Hepatocyte (in vitro differentiated cells): ENCODE data around the gene THY1. TPM values are rescaled to one million over a fixed set of nuclear protein-coding genes. Genes with fewer than 3 reads are reported as not detected.

Experiments
- DNase-seq: peaks from one replicate; pipeline ENCODE4 v3.0.0-alpha.2; 2016; ENCODE audit warnings: low spot score
- H2AFZ ChIP-seq: fragments of 200-600 bp; sonication (generic); 2 replicates; pipeline ENCODE4 v1.6.0; 2016; ENCODE audit warnings: antibody characterized with exemption, mild to moderate bottlenecking
- H3K27ac ChIP-seq: fragments of 200-600 bp; sonication (generic); 2 replicates; pipeline ENCODE4 v1.5.1; 2016; ENCODE audit warnings: mild to moderate bottlenecking
- H3K27me3 ChIP-seq: fragments of 200-600 bp; sonication (generic); 2 replicates; pipeline ENCODE4 v1.6.1; 2016
- H3K36me3 ChIP-seq: fragments of 200-600 bp; sonication (generic); replicated peaks from 2 replicates; pipeline ENCODE4 v1.5.1; 2016; ENCODE audit warnings: low read depth; ENCODE audit not compliant: insufficient read depth
- H3K4me1 ChIP-seq: fragments of 200-600 bp; sonication (generic); 2 replicates; pipeline ENCODE4 v1.5.1; 2016; ENCODE audit warnings: mild to moderate bottlenecking, moderate library complexity; ENCODE audit not compliant: insufficient read depth
- H3K4me2 ChIP-seq: fragments of 200-600 bp; sonication (generic); 2 replicates; pipeline ENCODE4 v1.6.0; 2016
- H3K4me3 ChIP-seq: fragments of 200-600 bp; sonication (generic); 2 replicates; pipeline ENCODE4 v1.5.1; 2016; ENCODE audit warnings: mild to moderate bottlenecking
- H3K79me2 ChIP-seq: fragments of 200-600 bp; sonication (generic); 2 replicates; pipeline ENCODE4 v1.6.0; 2017; ENCODE audit warnings: mild to moderate bottlenecking
- H3K9me2 ChIP-seq: fragments of 200-600 bp; sonication (generic); replicated peaks from 2 replicates; pipeline ENCODE4 v1.6.0; 2017; ENCODE audit warnings: mild to moderate bottlenecking; ENCODE audit not compliant: insufficient read depth
- H3K9me3 ChIP-seq: fragments of 200-600 bp; sonication (generic); 2 replicates; pipeline ENCODE4 v1.5.1; 2016; ENCODE audit warnings: low read depth, mild to moderate bottlenecking
- H4K20me1 ChIP-seq: fragments of 200-600 bp; sonication (generic); 2 replicates; pipeline ENCODE4 v1.6.0; 2016; ENCODE audit warnings: mild to moderate bottlenecking; ENCODE audit not compliant: insufficient read depth, poor library complexity, severe bottlenecking
- EZH2 ChIP-seq: fragments of 200-600 bp; sonication (generic); IDR thresholded peaks from 2 replicates; pipeline ENCODE4 v1.6.1; 2016; ENCODE audit warnings: antibody characterized with exemption, mild to moderate bottlenecking, borderline replicate concordance
- EZH2phosphoT487 ChIP-seq: fragments of 200-600 bp; sonication (generic); IDR thresholded peaks from one replicate; pipeline ENCODE4 v1.6.1; 2018; ENCODE audit warnings: antibody characterized with exemption, mild to moderate bottlenecking, low read depth, moderate library complexity; ENCODE audit not compliant: unreplicated experiment, severe bottlenecking
- WGBS: methylation state at CpG from one replicate; pipeline ENCODE4 v1.1.6; 2016; ENCODE audit warnings: low lambda C conversion rate; ENCODE audit errors: missing lambda C conversion rate; 5-methylcytosine and 5-hydroxymethylcytosine counted together
- polyA plus RNA-seq: library from polyadenylated mRNA; unstranded; fragments of >200 nt; fragmentation: Nextera tagmentation; extraction: Ambion mirVana; gene quantifications from 2 replicates; pipeline ENCODE4 v1.2.1, GENCODE V29; 2016
- total RNA-seq: library from RNA; depleted of rRNA; stranded (reverse); fragments of >200 nt; gene quantifications from 2 replicates; pipeline ENCODE4 v1.2.3, GENCODE V29; 2014
- TF ChIP-seq, protein P1 (sequence below): fragments of 200-600 bp; sonication (generic); IDR thresholded peaks from 2 replicates; pipeline ENCODE4 v1.5.1; 2016; ENCODE audit warnings: antibody characterized with exemption, mild to moderate bottlenecking; ENCODE audit not compliant: poor library complexity

THY1 gene
- total and polyA plus RNA-seq, 2 experiments from 2014 or later: 52.1 to 156 TPM

DNA sequence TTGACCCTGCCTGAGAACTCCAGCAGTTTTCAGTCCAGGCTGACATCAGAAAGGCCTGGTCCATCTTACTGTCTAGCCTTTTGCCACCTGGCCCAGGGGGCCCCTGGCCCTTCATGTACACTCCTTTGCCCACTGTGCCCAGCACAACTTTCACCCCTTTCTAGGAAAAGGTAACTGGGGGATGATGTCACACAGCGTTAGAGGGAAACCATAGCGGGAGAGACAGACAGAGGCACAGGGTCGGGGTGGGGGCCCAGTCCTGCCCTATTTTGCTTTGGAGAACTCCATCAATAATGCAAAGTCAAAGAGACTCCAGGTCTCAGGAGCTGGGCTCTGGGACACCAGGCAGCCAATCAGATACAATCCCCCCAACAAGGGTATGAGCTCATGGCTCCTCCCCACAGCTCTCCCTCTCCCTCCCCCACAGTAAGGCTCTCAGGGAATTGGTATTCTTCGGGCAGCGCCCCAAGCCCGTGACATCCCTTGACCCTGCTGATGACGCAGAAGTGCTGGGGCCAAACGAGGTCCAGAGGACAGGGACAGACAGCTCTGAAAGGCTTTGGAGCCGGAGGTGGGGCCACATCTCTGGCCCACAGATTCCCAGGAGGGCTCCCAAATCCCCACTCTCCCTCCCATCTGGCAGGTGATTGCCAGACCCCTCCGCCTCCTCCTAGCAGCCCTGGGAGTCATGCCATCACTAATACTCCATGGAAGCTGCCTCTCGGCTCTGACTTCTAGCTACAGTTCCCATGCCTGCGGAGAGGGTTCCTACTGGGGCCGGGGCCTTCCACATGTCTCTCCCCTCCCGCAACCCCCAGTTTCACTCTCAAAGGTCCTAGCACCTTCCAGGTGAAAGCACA, 47.4 kb downstream of the THY1 start:
- Histone ChIP-seq H3K4me2 (no peak overlapping the region), H3K9me2 (no peaks in the 10 kb centered on the region), H3K27me3 (no peaks in the 10 kb centered on the region), H3K4me1 (peaks cover 17% of the 10 kb centered on the region), H3K9me3 (no peaks in the 10 kb centered on the region), H3K27ac (no peak overlapping the region), H2AFZ (no peak overlapping the region), H4K20me1 (no peaks in the 10 kb centered on the region), H3K4me3 (no peak overlapping the region), H3K36me3 (no peaks in the 10 kb centered on the region), H3K79me2 (no peaks in the 10 kb centered on the region)
- DNase-seq: no peak
- TF ChIP-seq EZH2: no peak
- no peak for TF ChIP-seq EZH2phosphoT487
- TF ChIP-seq, protein P1, sequence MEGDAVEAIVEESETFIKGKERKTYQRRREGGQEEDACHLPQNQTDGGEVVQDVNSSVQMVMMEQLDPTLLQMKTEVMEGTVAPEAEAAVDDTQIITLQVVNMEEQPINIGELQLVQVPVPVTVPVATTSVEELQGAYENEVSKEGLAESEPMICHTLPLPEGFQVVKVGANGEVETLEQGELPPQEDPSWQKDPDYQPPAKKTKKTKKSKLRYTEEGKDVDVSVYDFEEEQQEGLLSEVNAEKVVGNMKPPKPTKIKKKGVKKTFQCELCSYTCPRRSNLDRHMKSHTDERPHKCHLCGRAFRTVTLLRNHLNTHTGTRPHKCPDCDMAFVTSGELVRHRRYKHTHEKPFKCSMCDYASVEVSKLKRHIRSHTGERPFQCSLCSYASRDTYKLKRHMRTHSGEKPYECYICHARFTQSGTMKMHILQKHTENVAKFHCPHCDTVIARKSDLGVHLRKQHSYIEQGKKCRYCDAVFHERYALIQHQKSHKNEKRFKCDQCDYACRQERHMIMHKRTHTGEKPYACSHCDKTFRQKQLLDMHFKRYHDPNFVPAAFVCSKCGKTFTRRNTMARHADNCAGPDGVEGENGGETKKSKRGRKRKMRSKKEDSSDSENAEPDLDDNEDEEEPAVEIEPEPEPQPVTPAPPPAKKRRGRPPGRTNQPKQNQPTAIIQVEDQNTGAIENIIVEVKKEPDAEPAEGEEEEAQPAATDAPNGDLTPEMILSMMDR: no peak
- 80% methylated on average over 13 of the region's 14 CpGs for WGBS

DNA sequence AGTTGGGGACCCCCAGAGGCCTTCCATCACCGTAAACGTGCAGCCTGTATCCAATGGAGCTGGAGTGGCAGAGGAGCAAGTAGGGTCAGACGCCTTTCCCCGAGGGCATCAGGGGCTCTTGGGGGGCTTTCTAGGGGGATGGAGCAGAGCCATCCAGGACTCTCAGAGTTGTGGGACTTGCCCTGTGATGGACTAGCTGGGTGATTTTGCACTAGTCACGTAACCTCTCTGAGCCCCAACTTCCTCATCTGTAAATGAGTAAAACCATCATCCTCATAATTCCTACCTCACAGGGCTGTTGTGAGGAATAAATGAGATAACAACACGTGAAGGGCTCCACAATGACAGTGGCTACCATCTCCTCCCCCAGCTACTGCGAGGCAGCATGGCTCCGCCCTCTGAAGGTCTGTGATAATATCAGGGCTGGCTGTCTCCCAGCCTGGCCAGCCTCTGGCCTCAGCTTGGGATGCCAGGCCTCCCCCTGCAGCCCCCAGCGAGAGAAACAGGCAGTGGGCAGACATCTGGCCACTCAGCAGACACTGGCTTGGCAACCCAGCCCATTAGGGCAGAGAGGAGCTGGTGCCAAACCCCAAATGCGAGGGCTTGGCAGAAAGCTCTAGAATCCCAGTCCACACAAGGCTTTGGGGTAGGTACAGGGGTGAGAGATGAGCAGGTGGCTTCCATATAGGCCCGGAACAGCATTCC, 48.2 kb downstream of the THY1 start:
- Histone ChIP-seq H3K4me1 (peaks cover 23% of the 10 kb centered on the region), H3K4me2 (no peak overlapping the region), H3K79me2 (no peaks in the 10 kb centered on the region), H3K9me3 (no peaks in the 10 kb centered on the region), H3K27ac (no peak overlapping the region), H4K20me1 (no peaks in the 10 kb centered on the region), H3K36me3 (no peaks in the 10 kb centered on the region), H3K4me3 (no peak overlapping the region), H3K27me3 (no peaks in the 10 kb centered on the region), H3K9me2 (no peaks in the 10 kb centered on the region), H2AFZ (no peak overlapping the region)
- TF ChIP-seq, protein P1: no peak
- TF ChIP-seq EZH2: no peak
- no peak for TF ChIP-seq EZH2phosphoT487
- no peak for DNase-seq
- WGBS: 52% methylated on average over 10 of the region's 11 CpGs

DNA sequence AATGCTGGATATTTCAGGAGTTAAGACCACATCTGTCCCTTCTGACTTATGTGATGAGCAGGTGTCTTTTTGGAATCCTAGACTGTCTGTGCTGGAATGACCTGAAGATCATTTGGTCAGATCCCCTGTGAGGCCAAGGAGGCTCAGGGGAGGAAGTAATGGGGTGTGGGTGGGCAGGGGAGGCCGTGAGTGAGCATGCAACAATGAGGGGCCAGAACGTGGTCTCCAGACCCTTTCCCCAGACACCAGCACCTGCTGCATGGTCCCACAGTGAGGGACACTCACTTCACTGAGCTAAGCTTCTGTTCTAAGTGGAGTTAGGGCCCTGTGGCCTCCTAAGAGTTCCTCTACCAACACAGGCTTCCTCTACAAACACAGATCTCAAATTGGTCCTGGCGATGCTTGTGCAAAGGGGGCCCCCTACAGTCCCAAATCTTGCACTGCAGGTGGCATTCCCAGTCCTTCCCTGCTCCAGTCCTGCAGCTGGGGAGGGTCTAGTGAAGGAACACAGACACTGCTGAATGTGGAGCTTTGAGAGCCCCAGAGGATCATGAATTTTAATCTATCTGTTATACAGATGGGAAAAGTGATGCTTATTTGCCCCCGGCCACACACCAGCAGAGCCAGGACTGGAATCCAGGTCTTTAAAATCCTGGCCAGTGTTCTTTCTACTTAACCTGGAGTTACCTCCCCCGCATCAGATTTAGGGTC, 48.9 kb downstream of the THY1 start:
- H3K27me3 ChIP-seq: no peaks in the 10 kb centered on the region
- no peak overlapping the region for H3K4me3 ChIP-seq
- WGBS: 53% methylated on average over 5 of the region's 5 CpGs
- no peaks in the 10 kb centered on the region for H3K36me3 ChIP-seq
- H3K4me1 ChIP-seq: peaks cover 30% of the 10 kb centered on the region
- TF ChIP-seq EZH2 (no peak), EZH2phosphoT487 (no peak)
- TF ChIP-seq, protein P1: peak; percentile 90
- H4K20me1 ChIP-seq: no peaks in the 10 kb centered on the region
- no peaks in the 10 kb centered on the region for H3K9me2 ChIP-seq
- peak; percentile 88 for DNase-seq
- H2AFZ ChIP-seq: no peak overlapping the region
- no peaks in the 10 kb centered on the region for H3K9me3 ChIP-seq
- H3K4me2 ChIP-seq: no peak overlapping the region
- no peak overlapping the region for H3K27ac ChIP-seq
- H3K79me2 ChIP-seq: no peaks in the 10 kb centered on the region
